Fibroblast of lung (primary cell): ENCODE data around the gene DPEP1. TPM values are rescaled to one million over a fixed set of nuclear protein-coding genes. Genes with fewer than 3 reads are reported as not detected.
A peak's percentile ranks its signal among the peaks of the same experiment; 100 is the strongest.

Experiments
- DNase-seq, 2 donors: peaks; one replicate each; pipeline versions ENCODE4 v3.0.0 to v3.0.0-alpha.2; 2010; ENCODE audit warnings: low read depth in 2 of 2
- H2AFZ ChIP-seq: 2 replicates; pipeline ENCODE4 v1.5.1; 2012; ENCODE audit warnings: low read length, control low read depth, inconsistent platforms
- H3K27ac ChIP-seq: 2 replicates; pipeline ENCODE4 v1.5.1; 2011; ENCODE audit warnings: low read length, control low read depth; ENCODE audit not compliant: insufficient read depth
- H3K27me3 ChIP-seq: 2 replicates; pipeline ENCODE4 v1.5.1; 2011; ENCODE audit warnings: mild to moderate bottlenecking, low read length; ENCODE audit not compliant: control insufficient read depth, insufficient read depth
- H3K36me3 ChIP-seq: 2 replicates; pipeline ENCODE4 v1.5.1; 2011; ENCODE audit warnings: low read length; ENCODE audit not compliant: control insufficient read depth, insufficient read depth
- H3K4me1 ChIP-seq: 2 replicates; pipeline ENCODE4 v1.5.1; 2011; ENCODE audit warnings: low read length; ENCODE audit not compliant: control insufficient read depth, insufficient read depth; ENCODE audit errors: extremely low read depth
- H3K4me2 ChIP-seq: 2 replicates; pipeline ENCODE4 v1.5.1; 2011; ENCODE audit warnings: low read length, control low read depth; ENCODE audit not compliant: insufficient read depth; ENCODE audit errors: extremely low read depth
- H3K4me3 ChIP-seq, 4 experiments: fragments of 200-600 bp in 1 of 4; sonication (generic) in 1 of 4; replicated peaks in 1 of 4; 2 replicates each; pipeline ENCODE4 v1.5.1; 2011 to 2016; ENCODE audit warnings: low read length in 4 of 4, low read depth in 3 of 4, mild to moderate bottlenecking in 3 of 4, control low read depth in 2 of 4, inconsistent platforms in 1 of 4, mixed read lengths in 1 of 4; ENCODE audit not compliant: insufficient read depth in 1 of 4; ENCODE audit errors: control extremely low read depth in 1 of 4
- H3K79me2 ChIP-seq: 2 replicates; pipeline ENCODE4 v1.5.1; 2012; ENCODE audit warnings: mild to moderate bottlenecking, low read length, inconsistent platforms; ENCODE audit not compliant: control insufficient read depth, insufficient read depth
- H3K9ac ChIP-seq: 2 replicates; pipeline ENCODE4 v1.5.1; 2011; ENCODE audit warnings: mild to moderate bottlenecking, low read length, control low read depth; ENCODE audit not compliant: insufficient read depth
- H3K9me3 ChIP-seq: 2 replicates; pipeline ENCODE4 v1.5.1; 2012; ENCODE audit warnings: low read depth, low read length; ENCODE audit not compliant: control insufficient read depth, insufficient read depth
- H4K20me1 ChIP-seq: 2 replicates; pipeline ENCODE4 v1.5.1; 2011; ENCODE audit warnings: low read length; ENCODE audit not compliant: control insufficient read depth, insufficient read depth; ENCODE audit errors: extremely low read depth
- EZH2 ChIP-seq: IDR thresholded peaks from 2 replicates; pipeline ENCODE4 v1.5.1; 2012; ENCODE audit warnings: low read length, control low read depth, mild to moderate bottlenecking; ENCODE audit errors: missing control alignments
- polyA plus RNA-seq, 2 donors: library from polyadenylated mRNA; depleted of rRNA in 1 of 2; stranded (reverse) in 1 of 2; unstranded in 1 of 2; fragments of >200 nt; gene quantifications; 2 replicates each; pipeline ENCODE4 v1.2.1, GENCODE V29; 2011 to 2012; ENCODE audit warnings: missing spikeins in 1 of 2
- total RNA-seq: library from RNA; depleted of rRNA; stranded (reverse); fragments of >200 nt; gene quantifications from 2 replicates; pipeline ENCODE4 v1.2.1, GENCODE V29; 2014
- TF ChIP-seq, protein P1 (sequence below), 2 donors: IDR thresholded peaks in 1 of 2; conservative IDR thresholded peaks in 1 of 2; 1 replicate in 1 of 2; 2 replicates in 1 of 2; pipeline ENCODE4 v1.5.1; 2011 to 2012; ENCODE audit warnings: low read length in 2 of 2, control low read depth in 1 of 2, inconsistent platforms in 1 of 2, low read depth in 1 of 2, mild to moderate bottlenecking in 1 of 2

Gene DPEP1
- total and polyA plus RNA-seq, 2 donors (not counting 1 experiment from before 2014, with no cell fraction given): 0.17 TPM; not detected in 1

DNA sequence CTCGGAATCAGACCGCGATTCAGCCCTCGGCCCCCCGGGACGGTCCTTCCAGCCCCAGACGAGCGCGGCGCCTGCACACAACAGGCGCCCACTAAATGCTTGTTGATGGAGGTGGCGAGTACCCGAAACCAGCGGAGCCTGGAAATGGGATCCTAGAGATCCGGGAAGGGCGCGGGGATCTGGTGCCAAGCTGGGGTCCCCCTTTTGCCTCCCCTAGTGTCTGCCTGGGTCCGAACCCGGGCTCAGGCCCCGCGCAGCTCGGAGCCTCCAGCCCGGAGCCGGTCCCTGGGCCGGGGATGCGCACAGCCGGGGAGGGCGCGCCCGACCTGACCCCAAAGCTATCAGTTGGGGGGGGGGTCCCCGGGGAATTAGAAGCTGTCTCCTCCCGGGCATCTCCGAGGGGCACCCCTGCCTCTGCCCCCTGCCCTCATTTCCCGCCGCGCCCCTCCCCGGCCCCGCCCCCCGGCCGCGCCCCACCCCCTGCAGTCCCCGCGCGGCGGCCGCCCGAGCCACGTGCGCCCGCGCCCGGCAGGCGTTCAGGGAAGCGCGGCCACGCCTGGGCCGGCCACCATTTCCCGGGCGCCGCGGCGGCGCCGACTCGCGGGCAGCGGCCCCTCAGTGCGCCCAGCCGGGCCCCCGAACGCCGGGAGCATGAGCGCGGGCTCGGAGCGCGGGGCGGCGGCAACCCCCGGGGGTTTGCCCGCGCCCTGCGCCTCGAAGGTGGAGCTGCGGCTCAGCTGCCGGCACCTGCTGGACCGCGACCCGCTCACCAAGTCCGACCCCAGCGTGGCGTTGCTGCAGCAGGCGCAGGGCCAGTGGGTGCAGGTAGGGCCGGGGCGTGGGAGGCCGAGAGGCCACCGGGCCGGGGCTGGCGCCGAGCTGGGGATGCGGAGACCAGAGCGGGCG, 37.9 kb upstream of the DPEP1 start, which contains the start of gene CPNE7:
CPNE7 (plus strand) TSS at position 512 of the 906 bp plus-strand sequence; CDS start at position 652, 140 bp downstream.
- Histone ChIP-seq H3K9ac (peak within 1 kb of the TSS; percentile 62), H4K20me1 (no peaks in the 10 kb centered on the region), H3K4me3 (peak within 1 kb of the TSS; percentile 40 to 63 (median 48)), H2AFZ (peak within 1 kb of the TSS; percentile 7), H3K4me2 (peak within 1 kb of the TSS; percentile 68), H3K27me3 (no peaks in the 10 kb centered on the region), H3K79me2 (peaks cover 5% of the 10 kb centered on the region), H3K36me3 (peaks cover 2% of the 10 kb centered on the region), H3K27ac (peak within 1 kb of the TSS; percentile 34), H3K9me3 (no peaks in the 10 kb centered on the region), H3K4me1 (peaks cover 4% of the 10 kb centered on the region)
- DNase-seq: no peak
- TF ChIP-seq EZH2: no peak
- TF ChIP-seq, protein P1, sequence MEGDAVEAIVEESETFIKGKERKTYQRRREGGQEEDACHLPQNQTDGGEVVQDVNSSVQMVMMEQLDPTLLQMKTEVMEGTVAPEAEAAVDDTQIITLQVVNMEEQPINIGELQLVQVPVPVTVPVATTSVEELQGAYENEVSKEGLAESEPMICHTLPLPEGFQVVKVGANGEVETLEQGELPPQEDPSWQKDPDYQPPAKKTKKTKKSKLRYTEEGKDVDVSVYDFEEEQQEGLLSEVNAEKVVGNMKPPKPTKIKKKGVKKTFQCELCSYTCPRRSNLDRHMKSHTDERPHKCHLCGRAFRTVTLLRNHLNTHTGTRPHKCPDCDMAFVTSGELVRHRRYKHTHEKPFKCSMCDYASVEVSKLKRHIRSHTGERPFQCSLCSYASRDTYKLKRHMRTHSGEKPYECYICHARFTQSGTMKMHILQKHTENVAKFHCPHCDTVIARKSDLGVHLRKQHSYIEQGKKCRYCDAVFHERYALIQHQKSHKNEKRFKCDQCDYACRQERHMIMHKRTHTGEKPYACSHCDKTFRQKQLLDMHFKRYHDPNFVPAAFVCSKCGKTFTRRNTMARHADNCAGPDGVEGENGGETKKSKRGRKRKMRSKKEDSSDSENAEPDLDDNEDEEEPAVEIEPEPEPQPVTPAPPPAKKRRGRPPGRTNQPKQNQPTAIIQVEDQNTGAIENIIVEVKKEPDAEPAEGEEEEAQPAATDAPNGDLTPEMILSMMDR (conservative IDR thresholded peaks at IDR 0.05 in 1 of 2, IDR thresholded peaks at IDR 0.05 in 1 of 2; ENCODE audit: low read depth in 1 of 2, low read length in 2 of 2): no peak

DNA sequence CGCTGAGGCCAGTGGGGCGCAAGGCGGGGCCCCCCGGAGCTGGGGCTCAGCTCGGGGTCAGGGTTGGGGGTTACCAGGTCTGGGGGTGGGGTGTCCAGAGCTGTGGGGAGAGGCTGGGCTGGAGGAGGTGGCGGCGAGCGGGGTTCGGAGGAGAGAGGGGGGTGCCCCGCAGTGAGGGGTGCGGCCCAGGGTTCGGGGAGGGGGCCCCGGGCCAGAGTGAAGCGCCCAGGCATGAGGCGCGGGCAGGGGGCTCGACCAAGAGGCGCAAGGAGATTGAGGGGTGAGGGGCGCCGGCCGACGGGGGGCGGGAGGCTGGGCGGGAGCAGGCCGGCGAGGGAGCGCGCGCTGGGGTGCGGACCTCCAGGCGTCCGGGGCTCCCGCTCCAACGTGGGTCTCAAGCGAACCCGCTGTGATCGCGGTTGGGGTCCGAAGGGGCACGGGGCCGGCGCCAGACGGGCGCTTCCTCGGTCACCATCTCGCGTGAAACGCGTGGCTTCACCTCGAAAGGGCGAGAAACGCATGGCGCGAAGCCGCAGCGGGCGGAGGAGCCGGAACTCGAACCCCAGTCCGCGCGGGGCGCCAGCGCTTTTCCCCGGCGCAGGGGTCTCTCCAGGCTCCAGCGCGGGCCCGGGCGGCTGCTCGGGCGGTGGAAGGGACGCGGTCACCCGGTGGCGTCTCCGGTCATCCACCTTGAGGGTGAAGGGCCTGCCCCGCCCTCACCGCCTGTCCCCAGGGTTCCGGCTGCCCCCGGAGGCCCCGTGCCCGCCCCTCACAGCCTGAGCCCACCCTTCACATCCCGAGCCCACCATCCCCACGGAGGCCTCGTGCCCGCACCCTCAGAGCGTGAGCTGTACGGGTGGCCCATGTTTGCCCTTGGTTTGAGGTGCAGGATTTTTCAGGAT, 37.0 kb upstream of the DPEP1 start:
- Histone ChIP-seq H4K20me1 (no peaks in the 10 kb centered on the region), H2AFZ (no peak overlapping the region), H3K79me2 (peaks cover 5% of the 10 kb centered on the region), H3K27me3 (no peaks in the 10 kb centered on the region), H3K4me1 (peaks cover 7% of the 10 kb centered on the region), H3K4me2 (peak overlapping the region; percentile 68), H3K27ac (no peak overlapping the region), H3K4me3 (peak overlapping the region; percentile 40 to 63 (median 50)), H3K9me3 (peaks cover 2% of the 10 kb centered on the region), H3K9ac (peak overlapping the region; percentile 62), H3K36me3 (peaks cover 3% of the 10 kb centered on the region)
- DNase-seq: no peak
- no peak for TF ChIP-seq EZH2
- TF ChIP-seq, protein P1 (conservative IDR thresholded peaks at IDR 0.05 in 1 of 2, IDR thresholded peaks at IDR 0.05 in 1 of 2; ENCODE audit: low read depth in 1 of 2, low read length in 2 of 2): no peak
